HG02610 (cell line): ENCODE measurements around the gene KCNJ9.
"Not testable (repeated sequence)": the region's sequence is repeated elsewhere in the genome, so short reads cannot be mapped to it uniquely, and the experiment has no call there.

ENCODE experiments used
- ATAC-seq: cut with Tn5 transposase; IDR thresholded peaks from one replicate; pipeline ENCODE4 v1.9.1; 2021; ENCODE audit warnings: mild to moderate bottlenecking, moderate library complexity; ENCODE audit not compliant: unreplicated experiment

Gene KCNJ9

GRCh38 chr1:160124705-160125478 lies 43.6 kb downstream of the KCNJ9 start:
- ATAC-seq = no peak

GRCh38 chr1:160125746-160126145 lies 44.4 kb downstream of the KCNJ9 start:
- ATAC-seq = no peak

GRCh38 chr1:160126342-160126741 lies 45.0 kb downstream of the KCNJ9 start:
- ATAC-seq = not testable (repeated sequence)

- no peak for ATAC-seq
Observed at GRCh38 chr1:160127381-160127780, 46.0 kb downstream of the KCNJ9 start.

- no peak for ATAC-seq
Observed at GRCh38 chr1:160127865-160128523, 46.7 kb downstream of the KCNJ9 start.

- no peak for ATAC-seq
Observed at GRCh38 chr1:160128636-160129035, 47.3 kb downstream of the KCNJ9 start.

GRCh38 chr1:160129046-160129445 lies 47.7 kb downstream of the KCNJ9 start:
- ATAC-seq = no peak

GRCh38 chr1:160129558-160129957 lies 48.2 kb downstream of the KCNJ9 start:
- ATAC-seq = no peak

- ATAC-seq = no peak
Observed at GRCh38 chr1:160129966-160130365, 48.6 kb downstream of the KCNJ9 start.

GRCh38 chr1:160130486-160130885 lies 49.1 kb downstream of the KCNJ9 start:
- ATAC-seq = no peak

GRCh38 chr1:160130939-160131338 lies 49.6 kb downstream of the KCNJ9 start:
- no peak for ATAC-seq

GRCh38 chr1:160131803-160132565 lies 50.6 kb downstream of the KCNJ9 start:
- no peak for ATAC-seq

GRCh38 chr1:160133990-160134770 lies 52.8 kb downstream of the KCNJ9 start:
- no peak for ATAC-seq

GRCh38 chr1:160134791-160135572 lies 53.6 kb downstream of the KCNJ9 start:
- no peak for ATAC-seq

GRCh38 chr1:160136121-160136925 lies 55.0 kb downstream of the KCNJ9 start:
- no peak for ATAC-seq

GRCh38 chr1:160136926-160137200 lies 55.5 kb downstream of the KCNJ9 start:
- ATAC-seq = no peak

GRCh38 chr1:160137216-160137862 lies 56.0 kb downstream of the KCNJ9 start:
- no peak for ATAC-seq

GRCh38 chr1:160139840-160140239 lies 58.5 kb downstream of the KCNJ9 start:
- ATAC-seq = no peak
